HL-60 (cell line): ENCODE results near the gene PARN.

Experiments
- GABPA ChIP-seq: IDR thresholded peaks from 2 replicates; pipeline ENCODE4 v1.6.1; 2012; ENCODE audit warnings: low read depth
- POLR2AphosphoS5 ChIP-seq: IDR thresholded peaks from 2 replicates; pipeline ENCODE4 v1.6.1; 2012; ENCODE audit warnings: low read depth
- SPI1 ChIP-seq: IDR thresholded peaks from 2 replicates; pipeline ENCODE4 v1.6.1; 2012; ENCODE audit warnings: low read depth, mild to moderate bottlenecking, borderline replicate concordance
- TF ChIP-seq, protein P1 (sequence below): IDR thresholded peaks from one replicate; pipeline ENCODE4 v1.5.1; 2011; ENCODE audit warnings: low read length, control low read depth, inconsistent platforms; ENCODE audit not compliant: insufficient read depth
- TF ChIP-seq, protein P2 (sequence below): IDR thresholded peaks from 2 replicates; pipeline ENCODE4 v1.6.1; 2012; ENCODE audit warnings: low read depth; ENCODE audit not compliant: insufficient replicate concordance

DNA sequence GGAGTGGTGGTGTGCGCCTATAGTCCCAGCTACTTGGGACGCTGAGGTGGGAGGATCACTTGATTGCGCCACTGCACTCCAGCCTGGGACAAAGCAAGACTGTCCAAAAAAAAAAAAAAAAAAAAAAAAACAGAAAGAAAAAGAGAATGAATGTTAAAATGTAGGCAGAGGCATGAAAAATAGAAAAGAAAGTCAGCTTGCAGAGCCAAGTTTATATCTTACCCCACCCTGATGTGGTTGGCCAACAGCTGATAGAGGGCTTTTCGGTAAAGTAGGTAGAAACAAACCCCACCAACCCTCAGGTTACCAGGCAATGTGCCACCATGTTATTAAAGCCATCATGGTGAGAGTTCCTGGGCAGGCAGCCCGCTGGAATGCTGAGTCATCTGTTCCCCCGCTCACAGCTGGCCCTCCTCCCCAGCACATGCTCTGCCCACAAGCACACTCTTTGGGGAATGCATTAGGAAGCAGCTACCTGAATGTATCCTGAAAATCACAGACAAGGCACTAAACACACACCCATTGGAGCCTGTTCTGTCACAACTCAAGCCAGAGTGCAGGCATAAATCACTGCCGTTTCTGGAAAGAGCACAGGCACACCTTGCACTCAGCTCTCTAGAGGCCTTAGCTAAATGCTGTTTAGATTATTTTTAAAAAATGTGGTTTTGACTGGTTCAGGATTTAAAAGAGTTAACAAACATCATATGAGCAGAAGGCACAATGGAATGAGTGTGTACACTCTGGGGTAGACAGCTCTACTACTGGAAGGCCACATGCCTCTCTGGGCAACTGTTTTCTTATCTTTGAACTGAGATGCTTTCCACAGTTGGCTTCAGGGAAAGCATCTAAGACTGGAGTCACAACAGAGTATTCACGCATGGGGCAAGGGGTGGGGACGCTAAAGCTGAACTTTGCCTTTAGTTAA lies 128.5 kb downstream of the PARN start:
- TF ChIP-seq, protein P1, sequence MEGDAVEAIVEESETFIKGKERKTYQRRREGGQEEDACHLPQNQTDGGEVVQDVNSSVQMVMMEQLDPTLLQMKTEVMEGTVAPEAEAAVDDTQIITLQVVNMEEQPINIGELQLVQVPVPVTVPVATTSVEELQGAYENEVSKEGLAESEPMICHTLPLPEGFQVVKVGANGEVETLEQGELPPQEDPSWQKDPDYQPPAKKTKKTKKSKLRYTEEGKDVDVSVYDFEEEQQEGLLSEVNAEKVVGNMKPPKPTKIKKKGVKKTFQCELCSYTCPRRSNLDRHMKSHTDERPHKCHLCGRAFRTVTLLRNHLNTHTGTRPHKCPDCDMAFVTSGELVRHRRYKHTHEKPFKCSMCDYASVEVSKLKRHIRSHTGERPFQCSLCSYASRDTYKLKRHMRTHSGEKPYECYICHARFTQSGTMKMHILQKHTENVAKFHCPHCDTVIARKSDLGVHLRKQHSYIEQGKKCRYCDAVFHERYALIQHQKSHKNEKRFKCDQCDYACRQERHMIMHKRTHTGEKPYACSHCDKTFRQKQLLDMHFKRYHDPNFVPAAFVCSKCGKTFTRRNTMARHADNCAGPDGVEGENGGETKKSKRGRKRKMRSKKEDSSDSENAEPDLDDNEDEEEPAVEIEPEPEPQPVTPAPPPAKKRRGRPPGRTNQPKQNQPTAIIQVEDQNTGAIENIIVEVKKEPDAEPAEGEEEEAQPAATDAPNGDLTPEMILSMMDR: no peak
- TF ChIP-seq POLR2AphosphoS5 (no peak), GABPA (no peak), SPI1 (no peak)
- TF ChIP-seq, protein P2, sequence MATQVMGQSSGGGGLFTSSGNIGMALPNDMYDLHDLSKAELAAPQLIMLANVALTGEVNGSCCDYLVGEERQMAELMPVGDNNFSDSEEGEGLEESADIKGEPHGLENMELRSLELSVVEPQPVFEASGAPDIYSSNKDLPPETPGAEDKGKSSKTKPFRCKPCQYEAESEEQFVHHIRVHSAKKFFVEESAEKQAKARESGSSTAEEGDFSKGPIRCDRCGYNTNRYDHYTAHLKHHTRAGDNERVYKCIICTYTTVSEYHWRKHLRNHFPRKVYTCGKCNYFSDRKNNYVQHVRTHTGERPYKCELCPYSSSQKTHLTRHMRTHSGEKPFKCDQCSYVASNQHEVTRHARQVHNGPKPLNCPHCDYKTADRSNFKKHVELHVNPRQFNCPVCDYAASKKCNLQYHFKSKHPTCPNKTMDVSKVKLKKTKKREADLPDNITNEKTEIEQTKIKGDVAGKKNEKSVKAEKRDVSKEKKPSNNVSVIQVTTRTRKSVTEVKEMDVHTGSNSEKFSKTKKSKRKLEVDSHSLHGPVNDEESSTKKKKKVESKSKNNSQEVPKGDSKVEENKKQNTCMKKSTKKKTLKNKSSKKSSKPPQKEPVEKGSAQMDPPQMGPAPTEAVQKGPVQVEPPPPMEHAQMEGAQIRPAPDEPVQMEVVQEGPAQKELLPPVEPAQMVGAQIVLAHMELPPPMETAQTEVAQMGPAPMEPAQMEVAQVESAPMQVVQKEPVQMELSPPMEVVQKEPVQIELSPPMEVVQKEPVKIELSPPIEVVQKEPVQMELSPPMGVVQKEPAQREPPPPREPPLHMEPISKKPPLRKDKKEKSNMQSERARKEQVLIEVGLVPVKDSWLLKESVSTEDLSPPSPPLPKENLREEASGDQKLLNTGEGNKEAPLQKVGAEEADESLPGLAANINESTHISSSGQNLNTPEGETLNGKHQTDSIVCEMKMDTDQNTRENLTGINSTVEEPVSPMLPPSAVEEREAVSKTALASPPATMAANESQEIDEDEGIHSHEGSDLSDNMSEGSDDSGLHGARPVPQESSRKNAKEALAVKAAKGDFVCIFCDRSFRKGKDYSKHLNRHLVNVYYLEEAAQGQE: no peak
